ENCODE data around the gene KSR1.

KSR1 gene

GRCh38 chr17:27570578-27570914 lies 114.3 kb downstream of the KSR1 start:
- peaks cover 4 to 52% (median 36%) of the 10 kb centered on the region in 5 donors for H3K4me1 ChIP-seq (ENCODE audit: control insufficient read depth in 5 of 5, insufficient read depth in 5 of 5, low read length in 5 of 5)
- H3K36me3 ChIP-seq (ENCODE audit: control insufficient read depth in 5 of 5, insufficient read depth in 5 of 5, low read length in 5 of 5) = no peaks in the 10 kb centered on the region

GRCh38 chr17:27571563-27572352 lies 115.5 kb downstream of the KSR1 start:
- H3K27ac ChIP-seq (ENCODE audit: low read depth, low read length) = no peak overlapping the region
- H3K9me3 ChIP-seq (ENCODE audit: control insufficient read depth in 5 of 5, low read length in 5 of 5) = no peaks in the 10 kb centered on the region
- H3K4me3 ChIP-seq (ENCODE audit: low read depth in 1 of 5, low read length in 5 of 5) = no peak overlapping the region
- no peaks in the 10 kb centered on the region for H3K27me3 ChIP-seq (ENCODE audit: control insufficient read depth in 5 of 5, insufficient read depth in 4 of 5, low read length in 5 of 5)
- no peaks in the 10 kb centered on the region for H3K36me3 ChIP-seq (ENCODE audit: control insufficient read depth in 5 of 5, insufficient read depth in 5 of 5, low read length in 5 of 5)
- H3K9ac ChIP-seq (ENCODE audit: low read length in 5 of 5) = no peak overlapping the region
- H3K4me1 ChIP-seq (ENCODE audit: control insufficient read depth in 5 of 5, insufficient read depth in 5 of 5, low read length in 5 of 5) = peaks cover 3 to 43% (median 36%) of the 10 kb centered on the region in 5 donors

More at GRCh38 chr17:27570578-27570914, 114.3 kb downstream of the KSR1 start:
- H3K27ac ChIP-seq (ENCODE audit: low read depth, low read length) = no peak overlapping the region
- H3K27me3 ChIP-seq (ENCODE audit: control insufficient read depth in 5 of 5, insufficient read depth in 4 of 5, low read length in 5 of 5) = no peaks in the 10 kb centered on the region
- no peak overlapping the region for H3K4me3 ChIP-seq (ENCODE audit: low read depth in 1 of 5, low read length in 5 of 5)
- peak overlapping the region in 1 of 5 donors; percentile 0 for H3K9ac ChIP-seq (ENCODE audit: low read length in 5 of 5)
- H3K9me3 ChIP-seq (ENCODE audit: control insufficient read depth in 5 of 5, low read length in 5 of 5) = no peaks in the 10 kb centered on the region

GRCh38 chr17:27572665-27573064 lies 116.4 kb downstream of the KSR1 start:
- Histone ChIP-seq H3K4me3 (ENCODE audit: low read depth in 1 of 5, low read length in 5 of 5) (no peak overlapping the region), H3K9ac (ENCODE audit: low read length in 5 of 5) (no peak overlapping the region), H3K36me3 (ENCODE audit: control insufficient read depth in 5 of 5, insufficient read depth in 5 of 5, low read length in 5 of 5) (peaks cover 0 to 4% (median 3%) of the 10 kb centered on the region in 5 donors), H3K27ac (ENCODE audit: low read depth, low read length) (no peak overlapping the region), H3K4me1 (ENCODE audit: control insufficient read depth in 5 of 5, insufficient read depth in 5 of 5, low read length in 5 of 5) (peaks cover under 1 to 37% (median 32%) of the 10 kb centered on the region in 5 donors), H3K9me3 (ENCODE audit: control insufficient read depth in 5 of 5, low read length in 5 of 5) (no peaks in the 10 kb centered on the region), H3K27me3 (ENCODE audit: control insufficient read depth in 5 of 5, insufficient read depth in 4 of 5, low read length in 5 of 5) (no peaks in the 10 kb centered on the region)

- Histone ChIP-seq H3K9me3 (ENCODE audit: control insufficient read depth in 5 of 5, low read length in 5 of 5) (no peaks in the 10 kb centered on the region), H3K4me3 (ENCODE audit: low read depth in 1 of 5, low read length in 5 of 5) (no peak overlapping the region), H3K27ac (ENCODE audit: low read depth, low read length) (no peak overlapping the region), H3K9ac (ENCODE audit: low read length in 5 of 5) (no peak overlapping the region), H3K27me3 (ENCODE audit: control insufficient read depth in 5 of 5, insufficient read depth in 4 of 5, low read length in 5 of 5) (no peaks in the 10 kb centered on the region), H3K36me3 (ENCODE audit: control insufficient read depth in 5 of 5, insufficient read depth in 5 of 5, low read length in 5 of 5) (peaks cover 0 to 9% (median 5%) of the 10 kb centered on the region in 5 donors), H3K4me1 (ENCODE audit: control insufficient read depth in 5 of 5, insufficient read depth in 5 of 5, low read length in 5 of 5) (peaks cover 4 to 36% (median 24%) of the 10 kb centered on the region in 5 donors)
Measured at GRCh38 chr17:27573548-27573947, 117.3 kb downstream of the KSR1 start.

- H3K4me1 ChIP-seq (ENCODE audit: control insufficient read depth in 5 of 5, insufficient read depth in 5 of 5, low read length in 5 of 5) = peaks cover 4 to 31% (median 19%) of the 10 kb centered on the region in 5 donors
- no peak overlapping the region for H3K9ac ChIP-seq (ENCODE audit: low read length in 5 of 5)
- no peaks in the 10 kb centered on the region for H3K27me3 ChIP-seq (ENCODE audit: control insufficient read depth in 5 of 5, insufficient read depth in 4 of 5, low read length in 5 of 5)
- H3K27ac ChIP-seq (ENCODE audit: low read depth, low read length) = no peak overlapping the region
- no peaks in the 10 kb centered on the region for H3K9me3 ChIP-seq (ENCODE audit: control insufficient read depth in 5 of 5, low read length in 5 of 5)
- no peak overlapping the region for H3K4me3 ChIP-seq (ENCODE audit: low read depth in 1 of 5, low read length in 5 of 5)
- H3K36me3 ChIP-seq (ENCODE audit: control insufficient read depth in 5 of 5, insufficient read depth in 5 of 5, low read length in 5 of 5) = peaks cover 0 to 9% (median 6%) of the 10 kb centered on the region in 5 donors
Measured at GRCh38 chr17:27573971-27574525, 117.8 kb downstream of the KSR1 start.

- no peaks in the 10 kb centered on the region for H3K27me3 ChIP-seq (ENCODE audit: control insufficient read depth in 5 of 5, insufficient read depth in 4 of 5, low read length in 5 of 5)
- H3K4me3 ChIP-seq (ENCODE audit: low read depth in 1 of 5, low read length in 5 of 5) = no peak overlapping the region
- H3K27ac ChIP-seq (ENCODE audit: low read depth, low read length) = no peak overlapping the region
- H3K9me3 ChIP-seq (ENCODE audit: control insufficient read depth in 5 of 5, low read length in 5 of 5) = no peaks in the 10 kb centered on the region
- H3K4me1 ChIP-seq (ENCODE audit: control insufficient read depth in 5 of 5, insufficient read depth in 5 of 5, low read length in 5 of 5) = peaks cover 4 to 19% (median 11%) of the 10 kb centered on the region in 5 donors
- H3K36me3 ChIP-seq (ENCODE audit: control insufficient read depth in 5 of 5, insufficient read depth in 5 of 5, low read length in 5 of 5) = peaks cover 0 to 10% (median 6%) of the 10 kb centered on the region in 5 donors
- no peak overlapping the region for H3K9ac ChIP-seq (ENCODE audit: low read length in 5 of 5)
Measured at GRCh38 chr17:27575096-27575911, 119.1 kb downstream of the KSR1 start.

GRCh38 chr17:27575912-27576252 lies 119.6 kb downstream of the KSR1 start:
- Histone ChIP-seq H3K4me1 (ENCODE audit: control insufficient read depth in 5 of 5, insufficient read depth in 5 of 5, low read length in 5 of 5) (peaks cover 4 to 13% (median 5%) of the 10 kb centered on the region in 5 donors), H3K9me3 (ENCODE audit: control insufficient read depth in 5 of 5, low read length in 5 of 5) (no peaks in the 10 kb centered on the region), H3K9ac (ENCODE audit: low read length in 5 of 5) (no peak overlapping the region), H3K27me3 (ENCODE audit: control insufficient read depth in 5 of 5, insufficient read depth in 4 of 5, low read length in 5 of 5) (no peaks in the 10 kb centered on the region), H3K27ac (ENCODE audit: low read depth, low read length) (no peak overlapping the region), H3K4me3 (ENCODE audit: low read depth in 1 of 5, low read length in 5 of 5) (no peak overlapping the region), H3K36me3 (ENCODE audit: control insufficient read depth in 5 of 5, insufficient read depth in 5 of 5, low read length in 5 of 5) (peaks cover 0 to 10% (median 6%) of the 10 kb centered on the region in 5 donors)

- H3K4me1 ChIP-seq (ENCODE audit: control insufficient read depth in 5 of 5, insufficient read depth in 5 of 5, low read length in 5 of 5) = peaks cover 1 to 10% (median 5%) of the 10 kb centered on the region in 5 donors
- no peaks in the 10 kb centered on the region for H3K27me3 ChIP-seq (ENCODE audit: control insufficient read depth in 5 of 5, insufficient read depth in 4 of 5, low read length in 5 of 5)
- peaks cover 0 to 12% (median 8%) of the 10 kb centered on the region in 5 donors for H3K36me3 ChIP-seq (ENCODE audit: control insufficient read depth in 5 of 5, insufficient read depth in 5 of 5, low read length in 5 of 5)
- no peak overlapping the region for H3K27ac ChIP-seq (ENCODE audit: low read depth, low read length)
- no peak overlapping the region for H3K9ac ChIP-seq (ENCODE audit: low read length in 5 of 5)
- no peaks in the 10 kb centered on the region for H3K9me3 ChIP-seq (ENCODE audit: control insufficient read depth in 5 of 5, low read length in 5 of 5)
- no peak overlapping the region for H3K4me3 ChIP-seq (ENCODE audit: low read depth in 1 of 5, low read length in 5 of 5)
Measured at GRCh38 chr17:27576477-27577083, 120.3 kb downstream of the KSR1 start.

GRCh38 chr17:27577121-27577761 lies 121.0 kb downstream of the KSR1 start:
- Histone ChIP-seq H3K4me1 (ENCODE audit: control insufficient read depth in 5 of 5, insufficient read depth in 5 of 5, low read length in 5 of 5) (peaks cover 2 to 10% (median 5%) of the 10 kb centered on the region in 5 donors), H3K9me3 (ENCODE audit: control insufficient read depth in 5 of 5, low read length in 5 of 5) (no peaks in the 10 kb centered on the region), H3K36me3 (ENCODE audit: control insufficient read depth in 5 of 5, insufficient read depth in 5 of 5, low read length in 5 of 5) (peaks cover 0 to 13% (median 8%) of the 10 kb centered on the region in 5 donors), H3K27me3 (ENCODE audit: control insufficient read depth in 5 of 5, insufficient read depth in 4 of 5, low read length in 5 of 5) (no peaks in the 10 kb centered on the region), H3K9ac (ENCODE audit: low read length in 5 of 5) (no peak overlapping the region), H3K4me3 (ENCODE audit: low read depth in 1 of 5, low read length in 5 of 5) (no peak overlapping the region), H3K27ac (ENCODE audit: low read depth, low read length) (no peak overlapping the region)

All from subcutaneous abdominal adipose tissue (tissue), 5 donors.